ENCODE measurements around the gene CRYBG1.
A peak's percentile ranks its signal among the peaks of the same experiment; 100 is the strongest.

Gene CRYBG1

GRCh38 chr6:106488494-106489370, 128.2 kb downstream of the CRYBG1 start:
- ATAC-seq (no peak), DNase-seq (no peak)
- peaks cover 7% of the 10 kb centered on the region in 2 donors for H3K9me3 Mint-ChIP-seq
- no peak overlapping the region for H3K27ac Mint-ChIP-seq
- peaks cover 7% of the 10 kb centered on the region for H3K4me1 Mint-ChIP-seq
- no peaks in the 10 kb centered on the region for H3K27me3 Mint-ChIP-seq
- H3K4me3 Mint-ChIP-seq = no peak overlapping the region

- Mint-ChIP-seq H3K4me1 (peaks cover 7% of the 10 kb centered on the region), H3K9me3 (peaks cover 7% of the 10 kb centered on the region in 2 donors), H3K27ac (no peak overlapping the region), H3K27me3 (no peaks in the 10 kb centered on the region), H3K4me3 (no peak overlapping the region)
- no peak for DNase-seq
- no peak for ATAC-seq
Observed at GRCh38 chr6:106490030-106490429, 129.5 kb downstream of the CRYBG1 start.

DNA sequence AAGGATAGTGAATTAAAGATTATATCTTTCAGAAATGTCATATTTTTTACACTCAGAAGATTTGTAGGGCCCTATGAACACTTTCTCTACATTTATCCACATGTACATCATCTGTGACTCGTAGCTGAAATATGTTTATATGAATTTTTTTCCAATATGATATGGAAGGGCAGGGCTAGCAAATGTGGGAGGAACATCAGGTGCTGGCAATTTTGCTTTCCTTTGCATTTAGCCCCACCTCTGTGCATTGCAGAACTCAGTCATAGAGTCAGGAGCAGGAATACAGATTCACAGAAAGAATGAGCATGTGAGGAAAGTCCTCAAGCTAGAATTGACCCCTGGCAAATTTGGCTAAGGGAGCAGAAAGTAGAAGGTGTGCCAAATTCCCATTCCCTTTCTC, 129.9 kb downstream of the CRYBG1 start:
- Mint-ChIP-seq H3K27me3 (no peaks in the 10 kb centered on the region), H3K4me3 (no peak overlapping the region), H3K4me1 (peaks cover 7% of the 10 kb centered on the region), H3K27ac (no peak overlapping the region), H3K9me3 (peaks cover 7% of the 10 kb centered on the region in 2 donors)
- ATAC-seq (no peak), DNase-seq (no peak)

GRCh38 chr6:106490974-106491373, 130.5 kb downstream of the CRYBG1 start:
- no peaks in the 10 kb centered on the region for H3K27me3 Mint-ChIP-seq
- ATAC-seq (no peak), DNase-seq (no peak)
- H3K4me1 Mint-ChIP-seq = peaks cover 7% of the 10 kb centered on the region
- peaks cover 7% of the 10 kb centered on the region in 2 donors for H3K9me3 Mint-ChIP-seq
- no peak overlapping the region for H3K4me3 Mint-ChIP-seq
- no peak overlapping the region for H3K27ac Mint-ChIP-seq

GRCh38 chr6:106495014-106495413, 134.5 kb downstream of the CRYBG1 start:
- H3K27me3 Mint-ChIP-seq = no peaks in the 10 kb centered on the region
- ATAC-seq = no peak
- no peaks in the 10 kb centered on the region for H3K9me3 Mint-ChIP-seq
- H3K27ac Mint-ChIP-seq = no peak overlapping the region
- H3K4me1 Mint-ChIP-seq = peaks cover 7% of the 10 kb centered on the region
- DNase-seq = no peak
- H3K4me3 Mint-ChIP-seq = no peak overlapping the region

GRCh38 chr6:106496823-106497222, 136.3 kb downstream of the CRYBG1 start:
- no peak for DNase-seq
- Mint-ChIP-seq H3K27ac (no peak overlapping the region), H3K27me3 (no peaks in the 10 kb centered on the region), H3K9me3 (no peaks in the 10 kb centered on the region), H3K4me1 (peaks cover 2% of the 10 kb centered on the region), H3K4me3 (no peak overlapping the region)
- no peak for ATAC-seq

DNA sequence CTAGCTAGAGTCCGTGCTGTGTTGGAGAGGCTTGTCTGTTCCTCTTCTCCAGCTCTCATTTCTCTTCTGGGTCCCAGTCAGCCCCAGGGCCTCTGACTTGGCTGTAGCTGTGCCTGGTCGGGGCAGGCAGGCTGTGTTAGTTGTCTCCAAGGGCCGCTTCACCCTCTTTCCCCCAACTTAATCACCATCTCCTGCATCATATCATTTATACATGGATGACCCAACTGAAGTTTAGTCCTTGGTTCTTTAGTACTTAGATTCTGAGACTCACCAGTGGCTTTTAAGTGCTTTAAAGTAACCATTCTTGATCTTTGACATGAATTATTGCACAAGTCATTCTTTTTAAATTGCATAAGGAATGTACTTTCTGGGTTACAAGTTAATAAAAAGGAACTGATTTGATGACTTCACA, 141.4 kb downstream of the CRYBG1 start:
- Mint-ChIP-seq H3K27ac (no peak overlapping the region), H3K27me3 (no peaks in the 10 kb centered on the region), H3K4me3 (no peak overlapping the region), H3K4me1 (no peaks in the 10 kb centered on the region), H3K9me3 (no peaks in the 10 kb centered on the region)
- DNase-seq = no peak
- ATAC-seq = no peak

GRCh38 chr6:106502559-106502958, 142.0 kb downstream of the CRYBG1 start:
- H3K4me1 Mint-ChIP-seq = no peaks in the 10 kb centered on the region
- no peaks in the 10 kb centered on the region for H3K27me3 Mint-ChIP-seq
- DNase-seq = no peak
- H3K9me3 Mint-ChIP-seq = no peaks in the 10 kb centered on the region
- H3K27ac Mint-ChIP-seq = no peak overlapping the region
- ATAC-seq = no peak
- H3K4me3 Mint-ChIP-seq = no peak overlapping the region

GRCh38 chr6:106508277-106508676, 147.8 kb downstream of the CRYBG1 start:
- peaks cover 26% of the 10 kb centered on the region for H3K4me1 Mint-ChIP-seq
- no peak overlapping the region for H3K4me3 Mint-ChIP-seq
- H3K9me3 Mint-ChIP-seq = no peaks in the 10 kb centered on the region
- no peak for DNase-seq
- ATAC-seq = no peak
- H3K27ac Mint-ChIP-seq = no peak overlapping the region
- H3K27me3 Mint-ChIP-seq = no peaks in the 10 kb centered on the region

DNA sequence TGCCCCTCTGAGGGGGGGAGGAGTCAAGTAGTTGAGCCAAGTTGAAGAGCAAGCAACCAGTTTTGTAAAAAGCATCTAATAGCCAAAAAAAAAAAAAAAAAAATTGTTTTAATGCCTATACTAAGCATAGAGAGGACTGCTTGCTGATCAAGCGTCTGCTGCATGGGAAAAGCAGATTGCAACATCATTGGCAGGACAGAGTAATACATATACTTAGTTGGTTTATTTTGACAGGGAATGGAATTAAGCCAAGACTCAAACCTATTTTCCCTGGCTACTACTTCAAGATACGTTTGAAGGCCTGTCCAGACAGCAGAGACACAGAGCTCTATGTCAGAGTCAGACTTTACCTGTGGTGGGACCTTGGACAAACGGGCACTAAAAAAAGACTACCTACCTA, 148.3 kb downstream of the CRYBG1 start:
- H3K27me3 Mint-ChIP-seq = no peaks in the 10 kb centered on the region
- DNase-seq (no peak), ATAC-seq (no peak)
- no peak overlapping the region for H3K27ac Mint-ChIP-seq
- peaks cover 29% of the 10 kb centered on the region for H3K4me1 Mint-ChIP-seq
- H3K4me3 Mint-ChIP-seq = no peak overlapping the region
- H3K9me3 Mint-ChIP-seq = no peaks in the 10 kb centered on the region

- DNase-seq = peak; percentile 57 to 58
Observed at GRCh38 chr6:106509420-106510089, 149.0 kb downstream of the CRYBG1 start.

DNA sequence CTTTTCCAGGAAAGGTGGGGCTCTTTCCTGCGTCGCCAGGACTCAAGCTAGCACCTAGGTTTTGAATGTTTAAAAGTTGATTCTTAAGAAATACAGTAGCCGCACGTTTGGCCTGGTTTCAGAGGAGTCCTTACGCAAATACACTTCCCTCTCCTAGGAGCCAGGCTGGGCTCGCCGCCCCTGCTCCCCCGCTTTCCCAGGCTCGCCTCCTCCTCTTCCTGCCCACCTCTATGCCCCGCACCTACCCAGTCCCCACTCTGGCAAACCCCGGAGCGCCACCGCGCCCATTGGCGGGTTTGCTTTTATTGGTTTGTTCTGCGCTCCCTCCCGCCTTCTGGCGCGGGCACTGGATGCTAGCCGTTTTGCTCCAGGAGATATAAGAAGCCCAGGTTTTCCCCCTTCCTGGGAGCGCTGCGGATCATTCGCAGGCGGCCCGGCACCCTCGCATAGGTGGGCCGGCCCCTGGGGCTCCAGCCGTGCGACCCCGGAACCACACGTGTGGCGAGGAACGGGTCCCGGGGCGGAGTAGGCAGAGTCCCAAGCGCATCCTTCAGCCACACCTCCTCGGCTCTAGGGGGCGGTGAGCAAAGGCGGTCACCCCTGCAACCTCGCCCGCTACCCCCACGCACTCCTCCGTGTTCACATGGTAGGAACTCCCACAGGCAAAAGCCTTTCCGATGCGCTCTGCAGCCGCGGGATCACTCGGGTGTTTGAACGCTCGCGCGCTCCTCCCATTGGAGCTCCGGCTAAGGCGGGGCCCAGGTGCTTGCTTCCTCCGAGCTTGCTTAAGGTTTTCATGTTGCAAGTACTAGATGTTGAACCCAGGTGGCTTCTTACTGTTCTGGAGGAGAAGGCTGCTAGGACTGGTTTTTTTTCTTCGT, 149.8 kb downstream of the CRYBG1 start:
- peak overlapping the region; percentile 93 to 96 for H3K4me3 Mint-ChIP-seq
- no peaks in the 10 kb centered on the region for H3K9me3 Mint-ChIP-seq
- peak; percentile 82 to 84 for DNase-seq
- H3K4me1 Mint-ChIP-seq = peaks cover 44% of the 10 kb centered on the region
- peak; percentile 72 for ATAC-seq
- peak overlapping the region; percentile 81 to 90 for H3K27ac Mint-ChIP-seq
- no peaks in the 10 kb centered on the region for H3K27me3 Mint-ChIP-seq

More at GRCh38 chr6:106509420-106510089, 149.0 kb downstream of the CRYBG1 start:
- Mint-ChIP-seq H3K27me3 (no peaks in the 10 kb centered on the region), H3K4me1 (peaks cover 36% of the 10 kb centered on the region), H3K4me3 (peak overlapping the region; percentile 93 to 96), H3K27ac (peak overlapping the region; percentile 81 to 90), H3K9me3 (no peaks in the 10 kb centered on the region)
- ATAC-seq = peak; percentile 34

GRCh38 chr6:106511288-106512047, 151.0 kb downstream of the CRYBG1 start:
- Mint-ChIP-seq H3K27me3 (no peaks in the 10 kb centered on the region), H3K4me1 (peaks cover 52% of the 10 kb centered on the region), H3K9me3 (no peaks in the 10 kb centered on the region), H3K27ac (peak overlapping the region; percentile 30 to 73), H3K4me3 (peak overlapping the region; percentile 93 to 96)
- DNase-seq = peak; percentile 50 to 52
- ATAC-seq = peak; percentile 39

GRCh38 chr6:106512048-106512967, 151.8 kb downstream of the CRYBG1 start:
- peaks cover 59% of the 10 kb centered on the region for H3K4me1 Mint-ChIP-seq
- ATAC-seq (peak; percentile 75), DNase-seq (peak; percentile 86 to 87)
- no peaks in the 10 kb centered on the region for H3K27me3 Mint-ChIP-seq
- peak overlapping the region; percentile 93 to 96 for H3K4me3 Mint-ChIP-seq
- no peaks in the 10 kb centered on the region for H3K9me3 Mint-ChIP-seq
- peak overlapping the region; percentile 92 to 96 for H3K27ac Mint-ChIP-seq
